Fibroblast of mammary gland (primary cell): ENCODE measurements around the gene RTN4R.

Experiments used
- DNase-seq: peaks from one replicate; pipeline ENCODE4 v3.0.0-alpha.2; 2010; ENCODE audit warnings: low read depth
- H3K4me3 ChIP-seq: 2 replicates; pipeline ENCODE4 v1.5.1; 2011; ENCODE audit warnings: low read depth, mild to moderate bottlenecking, low read length, moderate library complexity; ENCODE audit not compliant: control insufficient read depth
- TF ChIP-seq, protein P1 (sequence below): conservative IDR thresholded peaks from 2 replicates; pipeline ENCODE4 v1.5.1; 2011; ENCODE audit warnings: low read depth, low read length, inconsistent platforms; ENCODE audit not compliant: control insufficient read depth, insufficient read depth

The RTN4R gene

GRCh38 chr22:20215742-20216141 lies 52.4 kb downstream of the RTN4R start:
- no peak overlapping the region for H3K4me3 ChIP-seq
- DNase-seq: no peak
- TF ChIP-seq, protein P1, sequence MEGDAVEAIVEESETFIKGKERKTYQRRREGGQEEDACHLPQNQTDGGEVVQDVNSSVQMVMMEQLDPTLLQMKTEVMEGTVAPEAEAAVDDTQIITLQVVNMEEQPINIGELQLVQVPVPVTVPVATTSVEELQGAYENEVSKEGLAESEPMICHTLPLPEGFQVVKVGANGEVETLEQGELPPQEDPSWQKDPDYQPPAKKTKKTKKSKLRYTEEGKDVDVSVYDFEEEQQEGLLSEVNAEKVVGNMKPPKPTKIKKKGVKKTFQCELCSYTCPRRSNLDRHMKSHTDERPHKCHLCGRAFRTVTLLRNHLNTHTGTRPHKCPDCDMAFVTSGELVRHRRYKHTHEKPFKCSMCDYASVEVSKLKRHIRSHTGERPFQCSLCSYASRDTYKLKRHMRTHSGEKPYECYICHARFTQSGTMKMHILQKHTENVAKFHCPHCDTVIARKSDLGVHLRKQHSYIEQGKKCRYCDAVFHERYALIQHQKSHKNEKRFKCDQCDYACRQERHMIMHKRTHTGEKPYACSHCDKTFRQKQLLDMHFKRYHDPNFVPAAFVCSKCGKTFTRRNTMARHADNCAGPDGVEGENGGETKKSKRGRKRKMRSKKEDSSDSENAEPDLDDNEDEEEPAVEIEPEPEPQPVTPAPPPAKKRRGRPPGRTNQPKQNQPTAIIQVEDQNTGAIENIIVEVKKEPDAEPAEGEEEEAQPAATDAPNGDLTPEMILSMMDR: no peak

DNA sequence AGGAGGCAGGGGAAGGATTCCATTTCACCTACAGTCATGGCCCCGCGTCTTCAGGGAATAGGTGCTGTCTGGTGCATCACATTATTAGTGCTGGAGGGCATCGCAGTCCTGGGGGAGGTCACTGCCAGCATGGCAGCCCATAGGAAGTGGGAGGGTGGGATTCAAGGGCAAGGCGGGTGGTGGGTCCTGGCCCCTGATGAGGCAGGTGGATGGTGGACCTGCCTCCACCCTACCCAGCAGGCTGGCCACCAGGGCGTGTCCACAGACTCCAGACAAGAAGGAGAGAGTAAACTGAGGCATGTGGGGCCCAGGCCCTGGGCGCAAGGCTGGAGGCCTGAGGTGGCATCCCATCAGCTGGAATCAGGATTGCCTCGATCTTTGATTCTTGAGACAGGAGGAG lies 53.3 kb downstream of the RTN4R start:
- no peak overlapping the region for H3K4me3 ChIP-seq
- no peak for DNase-seq
- TF ChIP-seq, protein P1: no peak

- no peak for DNase-seq
- H3K4me3 ChIP-seq: no peak overlapping the region
- TF ChIP-seq, protein P1: no peak
Measured at GRCh38 chr22:20213833-20214708, 54.0 kb downstream of the RTN4R start.

GRCh38 chr22:20212754-20213699 lies 55.1 kb downstream of the RTN4R start:
- DNase-seq: no peak
- H3K4me3 ChIP-seq: no peak overlapping the region
- TF ChIP-seq, protein P1: no peak

DNA sequence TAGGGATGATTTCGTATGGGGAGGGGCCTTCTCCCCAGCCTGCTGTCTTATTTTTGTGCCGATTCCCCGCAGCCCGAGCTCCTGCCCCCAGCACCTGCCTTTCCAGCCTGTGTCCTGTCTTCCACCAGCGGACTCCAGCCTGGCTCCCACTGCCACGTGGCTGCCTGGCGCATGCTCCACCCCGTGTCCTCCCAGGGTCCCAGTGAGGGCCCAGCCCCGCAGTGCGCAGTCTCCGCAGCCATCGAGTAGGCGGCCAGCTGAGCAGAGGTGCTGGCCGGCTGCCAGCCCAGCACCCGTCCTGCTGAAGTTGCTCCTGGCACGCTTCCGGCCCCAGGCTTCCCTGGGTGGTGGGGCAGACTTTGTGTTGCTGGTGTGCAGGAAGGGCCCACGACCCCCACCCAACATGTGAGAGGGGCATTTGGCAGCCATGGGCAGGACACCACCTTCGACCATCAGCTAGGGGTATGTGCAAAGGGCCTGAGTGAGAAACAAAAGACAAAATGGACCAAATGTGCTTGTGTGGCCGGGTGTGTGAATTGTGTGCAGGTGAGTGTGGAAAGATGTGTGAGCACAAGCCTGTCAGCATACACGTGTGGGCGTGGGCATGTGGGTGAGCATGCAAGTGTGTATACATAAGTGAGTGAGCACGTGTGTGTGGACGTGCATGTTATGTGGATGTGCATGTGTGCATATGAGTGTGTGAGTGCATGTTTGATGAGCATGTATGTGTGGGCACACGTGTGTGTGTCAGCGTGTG lies 55.9 kb downstream of the RTN4R start:
- H3K4me3 ChIP-seq: peak overlapping the region; percentile 1
- TF ChIP-seq, protein P1: no peak
- DNase-seq: peak; percentile 55

- H3K4me3 ChIP-seq: peak overlapping the region; percentile 1
- no peak for DNase-seq
- TF ChIP-seq, protein P1: no peak
Measured at GRCh38 chr22:20211409-20211996, 56.6 kb downstream of the RTN4R start.
